GM12878 (cell line): ENCODE data around the gene SLX4IP. TPM values are rescaled to one million over a fixed set of nuclear protein-coding genes. Genes with fewer than 3 reads are reported as not detected.
A peak's percentile ranks its signal among the peaks of the same experiment; 100 is the strongest.

Experiments
- ATAC-seq: fragments of 200-7000 bp; cut with Tn5 transposase; 3 replicates; pipeline ENCODE4 v1.9.1; 2020; ENCODE audit warnings: mild to moderate bottlenecking, moderate library complexity
- BruUV-seq: library from RNA; stranded (reverse); fragments of 400-500 nt; replicated peaks from 2 replicates; lab custom pipeline; 2021; lab: Mats Ljungman, UMichigan
- CTCF ChIA-PET: fragments of 300-600 bp; sonication (Branson Sonifier 250); formaldehyde crosslinking; extraction: SDS; loops from one replicate; lab custom pipeline; 2021; ENCODE audit warnings: inconsistent platforms; lab: Yijun Ruan, JAX
- POLR2A ChIA-PET: fragments of 350-600 bp; formaldehyde crosslinking; extraction: SDS; loops from one replicate; lab custom pipeline; 2021; ENCODE audit warnings: inconsistent platforms; lab: Charles Lee
- RAD21 ChIA-PET: fragments of 300-600 bp; sonication (Branson Sonifier 250); formaldehyde crosslinking; loops from one replicate; lab custom pipeline; 2023; ENCODE audit warnings: antibody characterized with exemption; ENCODE audit not compliant: unreplicated experiment; lab: Charles Lee
- SMC1A ChIA-PET: fragments of 300-600 bp; sonication (Branson Sonifier 250); formaldehyde crosslinking; loops from one replicate; lab custom pipeline; 2023; ENCODE audit not compliant: unreplicated experiment, uncharacterized antibody; lab: Charles Lee
- DNase-seq: peaks from one replicate; pipeline ENCODE4 v3.0.0-alpha.2; 2011; ENCODE audit warnings: low read depth, low spot score
- FAIRE-seq: peaks from 3 replicates; lab custom pipeline; 2011; peaks lifted over from hg19 to GRCh38; lab: Jason Lieb, UNC
- H2AFZ ChIP-seq: 2 replicates; pipeline ENCODE4 v1.6.0; 2011; ENCODE audit warnings: low read depth, low read length, control low read depth; ENCODE audit not compliant: control insufficient read depth
- H3K27ac ChIP-seq: 2 replicates; pipeline ENCODE4 v1.5.1; 2011; ENCODE audit warnings: control low read depth; ENCODE audit not compliant: control insufficient read depth, insufficient read depth
- H3K27me3 ChIP-seq, 2 experiments: replicated peaks in 1 of 2; 2 replicates each; pipeline versions ENCODE4 v1.6.0 to v1.6.1; 2011; ENCODE audit warnings: low read length in 1 of 2; ENCODE audit not compliant: control insufficient read depth in 2 of 2, insufficient read depth in 2 of 2
- H3K36me3 ChIP-seq, 2 experiments: 2 replicates each; pipeline ENCODE4 v1.5.1; 2011; ENCODE audit warnings: low read length in 1 of 2; ENCODE audit not compliant: control insufficient read depth in 2 of 2, insufficient read depth in 2 of 2
- H3K4me1 ChIP-seq: 2 replicates; pipeline ENCODE4 v1.6.1; 2011; ENCODE audit warnings: mild to moderate bottlenecking, low read length, moderate library complexity, mixed read lengths; ENCODE audit not compliant: control insufficient read depth, insufficient read depth
- H3K4me2 ChIP-seq: 2 replicates; pipeline ENCODE4 v1.6.0; 2011; ENCODE audit warnings: control low read depth; ENCODE audit not compliant: control insufficient read depth, insufficient read depth
- H3K4me3 ChIP-seq: fragments of 200-600 bp; sonication (generic); 2 replicates; pipeline ENCODE4 v1.5.1; 2016
- H3K79me2 ChIP-seq: 2 replicates; pipeline ENCODE4 v1.6.0; 2011; ENCODE audit warnings: low read length; ENCODE audit not compliant: control insufficient read depth, insufficient read depth
- H3K9ac ChIP-seq: 2 replicates; pipeline ENCODE4 v1.8.0; 2011; ENCODE audit warnings: low read length, control low read depth, mixed read lengths; ENCODE audit not compliant: control insufficient read depth, insufficient read depth
- H3K9me3 ChIP-seq: replicated peaks from 3 replicates; pipeline ENCODE4 v1.5.1; 2011; ENCODE audit warnings: mild to moderate bottlenecking, low read length; ENCODE audit not compliant: control insufficient read depth, insufficient read depth
- H4K20me1 ChIP-seq: 2 replicates; pipeline ENCODE4 v1.6.0; 2011; ENCODE audit not compliant: control insufficient read depth, insufficient read depth
- ATF7 ChIP-seq: fragments of 450-650 bp; IDR thresholded peaks from 2 replicates; pipeline ENCODE4 v1.6.1; 2016; ENCODE audit warnings: low read depth, mild to moderate bottlenecking
- BMI1 ChIP-seq: fragments of 450-650 bp; IDR thresholded peaks from 2 replicates; pipeline ENCODE4 v1.6.1; 2016; ENCODE audit warnings: mild to moderate bottlenecking, moderate library complexity, borderline replicate concordance
- CEBPZ ChIP-seq: fragments of 150-350 bp; IDR thresholded peaks from 2 replicates; pipeline ENCODE4 v1.6.1; 2016; ENCODE audit warnings: low read depth, low read length
- EED ChIP-seq: sonication (generic); IDR thresholded peaks from 2 replicates; pipeline ENCODE4 v1.6.1; 2016; ENCODE audit warnings: antibody characterized with exemption, low read depth
- GATAD2B ChIP-seq: fragments of 450-650 bp; conservative IDR thresholded peaks from 2 replicates; pipeline ENCODE4 v1.6.1; 2017; ENCODE audit warnings: low read depth, mild to moderate bottlenecking, moderate library complexity
- IKZF2 ChIP-seq, 2 experiments: fragments of 450-650 bp; IDR thresholded peaks; 2 replicates each; pipeline ENCODE4 v1.6.1; 2017; ENCODE audit warnings: mild to moderate bottlenecking in 2 of 2, moderate library complexity in 2 of 2
- KDM1A ChIP-seq: fragments of 200-600 bp; sonication (generic); IDR thresholded peaks from 2 replicates; pipeline ENCODE4 v1.6.1; 2016; ENCODE audit warnings: borderline replicate concordance
- MEF2B ChIP-seq: fragments of 450-650 bp; IDR thresholded peaks from 2 replicates; pipeline ENCODE4 v1.6.1; 2018; ENCODE audit warnings: mild to moderate bottlenecking, moderate library complexity; ENCODE audit not compliant: partially characterized antibody, poor library complexity, severe bottlenecking
- MYB ChIP-seq: fragments of 150-350 bp; IDR thresholded peaks from 2 replicates; pipeline ENCODE4 v1.6.1; 2014; ENCODE audit warnings: mild to moderate bottlenecking, low read depth, low read length, borderline replicate concordance
- PAX5 ChIP-seq: IDR thresholded peaks from 2 replicates; pipeline ENCODE4 v1.6.1; 2011; ENCODE audit warnings: low read depth, low read length, borderline replicate concordance
- SPI1 ChIP-seq: IDR thresholded peaks from 2 replicates; pipeline ENCODE4 v1.6.1; 2011; ENCODE audit warnings: low read depth, mild to moderate bottlenecking, low read length, moderate library complexity, borderline replicate concordance; ENCODE audit not compliant: insufficient read depth
- ZBED1 ChIP-seq: IDR thresholded peaks from 2 replicates; pipeline ENCODE4 v1.6.1; 2016; ENCODE audit warnings: borderline replicate concordance
- WGBS: methylation state at CpG from one replicate; pipeline ENCODE4 v1.1.6; 2016; ENCODE audit warnings: low lambda C conversion rate; ENCODE audit not compliant: insufficient replicate concordance, insufficient coverage; ENCODE audit errors: missing lambda C conversion rate; 5-methylcytosine and 5-hydroxymethylcytosine counted together
- in situ Hi-C: fragments of 300-500 bp; cut with MboI; formaldehyde crosslinking; loops from 9 replicates; pipeline ENCODE4 v1.14.3; 2018; ENCODE audit warnings: mixed read lengths
- intact Hi-C: fragments of 100-400 bp; cut with micrococcal nuclease; formaldehyde crosslinking; loops from one replicate; pipeline ENCODE4 v1.14.2; 2022; ENCODE audit not compliant: unreplicated experiment
- polyA plus RNA-seq, 11 experiments: library from polyadenylated mRNA; depleted of rRNA in 4 of 11; unstranded in 6 of 11; stranded (reverse) in 5 of 11; fragments of >200 nt; fragmentation: Nextera tagmentation in 4 of 11; fragmentation: Illumina TruSeq in 1 of 11; extraction: Ambion mirVana in 4 of 11; extraction: Trizol in 1 of 11; gene quantifications; 1 replicate in 1 of 11; 2 replicates in 10 of 11; pipeline versions ENCODE4 v1.2.1 to v1.2.3, GENCODE V29; 2011 to 2016; ENCODE audit warnings: inconsistent platforms in 2 of 11, missing spikeins in 2 of 11, low read depth in 1 of 11
- total RNA-seq, 4 experiments: library from RNA; depleted of rRNA in 3 of 4; stranded (reverse); fragments of >200 nt in 3 of 4; fragmentation: Illumina TruSeq in 1 of 4; extraction: Trizol in 1 of 4; gene quantifications; 2 replicates each; pipeline versions ENCODE4 v1.2.1 to v1.2.3, GENCODE V29; 2013 to 2021

Gene SLX4IP
- total and polyA plus RNA-seq, 10 of the 15 experiments (the other 5 are each of a cell fraction or from before 2014, with no cell fraction given) = 2.2 to 11.0 (median 6.3) TPM

- Histone ChIP-seq H4K20me1 (no peaks in the 10 kb centered on the region), H3K27me3 (peaks cover 0 to 5% of the 10 kb centered on the region in 2 experiments; a peak in 2 of 4 replicates), H3K4me1 (peaks cover 19% of the 10 kb centered on the region), H3K36me3 (no peaks in the 10 kb centered on the region), H3K9ac (no peak overlapping the region), H3K4me3 (peak overlapping the region; percentile 81), H3K79me2 (peaks cover 2% of the 10 kb centered on the region; the same call in 1 of the 2 replicates), H3K27ac (no peak overlapping the region), H3K4me2 (peak overlapping the region; percentile 32; the same call in 1 of the 2 replicates), H2AFZ (no peak overlapping the region), H3K9me3 (no peaks in the 10 kb centered on the region)
- intact Hi-C loops (loop anchor here (2.0 to 10.0 kb wide), 5 partner anchors 201 to 729 kb away; no protein-coding TSS in a partner anchor), in situ Hi-C loops (loop anchor here (10.0 kb wide), 1 partner anchor 869 kb away; no protein-coding TSS in a partner anchor)
- SMC1A ChIA-PET = interaction anchor here (0.9 to 2.1 kb wide), 10 partner anchors 13 to 870 kb away, joined by 3 to 4 read pairs (median 4); no protein-coding TSS in a partner anchor
- RAD21 ChIA-PET = interaction anchor here (0.6 to 3.9 kb wide), 4 partner anchors 189 to 586 kb away, joined by 3 to 17 read pairs (median 3); no protein-coding TSS in a partner anchor
- FAIRE-seq (no peak), DNase-seq (no peak), ATAC-seq (no peak)
- CTCF ChIA-PET = interaction anchor here (0.9 to 2.6 kb wide), 10 partner anchors 8 to 868 kb away, joined by 3 to 8 read pairs (median 4); no protein-coding TSS in a partner anchor
- 98% methylated on average over 4 of the region's 4 CpGs for WGBS
- TSS peak; percentile 73 for BruUV-seq
- TF ChIP-seq ATF7 (no peak), ZBED1 (no peak), MYB (no peak), GATAD2B (no peak), MEF2B (no peak), EED (no peak)
- POLR2A ChIA-PET = interaction anchor here (1.5 kb wide), 1 partner anchor 123 kb away, joined by 4 read pairs; no protein-coding TSS in a partner anchor
These were observed 240.3 kb downstream of the SLX4IP start for GRCh38 chr20:10675450-10675848.

- Histone ChIP-seq H3K4me2 (no peak overlapping the region), H3K27me3 (peaks cover 0 to 5% of the 10 kb centered on the region in 2 experiments; a peak in 2 of 4 replicates), H3K36me3 (no peaks in the 10 kb centered on the region), H4K20me1 (no peaks in the 10 kb centered on the region), H3K9ac (no peak overlapping the region), H3K9me3 (no peaks in the 10 kb centered on the region), H2AFZ (no peak overlapping the region), H3K79me2 (peaks cover 2% of the 10 kb centered on the region; the same call in 1 of the 2 replicates), H3K4me1 (peaks cover 12% of the 10 kb centered on the region), H3K27ac (no peak overlapping the region), H3K4me3 (no peak overlapping the region)
- ATAC-seq = no peak
- ChIA-PET CTCF (interaction anchor here (0.6 to 2.6 kb wide), 4 partner anchors 67 to 867 kb away, joined by 3 to 7 read pairs (median 4); no protein-coding TSS in a partner anchor), RAD21 (interaction anchor here (3.9 kb wide), 1 partner anchor 529 kb away, joined by 17 read pairs; no protein-coding TSS in a partner anchor), POLR2A (no interaction called here), SMC1A (interaction anchor here (0.9 to 2.1 kb wide), 4 partner anchors 12 to 869 kb away, joined by 3 to 4 read pairs (median 4); no protein-coding TSS in a partner anchor)
- FAIRE-seq = no peak
- DNase-seq = no peak
- BruUV-seq = no TSS peak
- WGBS = 3% methylated on average over 3 of the region's 3 CpGs
- in situ Hi-C loops (loop anchor here (10.0 kb wide), 1 partner anchor 868 kb away; no protein-coding TSS in a partner anchor), intact Hi-C loops (loop anchor here (10.0 kb wide), 3 partner anchors 202 to 728 kb away; no protein-coding TSS in a partner anchor)
- TF ChIP-seq IKZF2 (IDR thresholded peaks at IDR 0.05) (0 out of 4 replicates have a peak, but pooled peaks of 1 of the 2 experiments have one; percentile 24), KDM1A (no peak), PAX5 (no peak), ATF7 (no peak), BMI1 (no peak), SPI1 (peak; percentile 81), CEBPZ (no peak)
These were observed 241.4 kb downstream of the SLX4IP start for GRCh38 chr20:10676518-10676917.
